KMS-11 (cell line): ENCODE data around the gene ZDHHC19.

Experiments used
- H2AFZ ChIP-seq: fragments of 200-600 bp; sonication (generic); 2 replicates; pipeline ENCODE4 v1.6.1; 2016; ENCODE audit warnings: antibody characterized with exemption, mixed run types, low read depth
- H3K27ac ChIP-seq: fragments of 200-600 bp; sonication (generic); 2 replicates; pipeline ENCODE4 v1.6.1; 2016; ENCODE audit warnings: mild to moderate bottlenecking, mixed run types
- H3K27me3 ChIP-seq: fragments of 200-600 bp; sonication (generic); 2 replicates; pipeline ENCODE4 v1.6.1; 2017; ENCODE audit warnings: mild to moderate bottlenecking, low read depth, mixed run types, moderate library complexity; ENCODE audit not compliant: insufficient read depth
- H3K36me3 ChIP-seq: fragments of 200-600 bp; sonication (generic); 2 replicates; pipeline ENCODE4 v1.6.1; 2017; ENCODE audit warnings: mild to moderate bottlenecking, mixed run types; ENCODE audit not compliant: insufficient read depth
- H3K4me1 ChIP-seq: fragments of 200-600 bp; sonication (generic); 2 replicates; pipeline ENCODE4 v1.6.1; 2016; ENCODE audit warnings: mild to moderate bottlenecking, low read depth, mixed run types; ENCODE audit not compliant: poor library complexity, severe bottlenecking
- H3K4me2 ChIP-seq: fragments of 200-600 bp; sonication (generic); 2 replicates; pipeline ENCODE4 v1.7.0; 2016; ENCODE audit warnings: mild to moderate bottlenecking, mixed run types
- H3K4me3 ChIP-seq: fragments of 200-600 bp; sonication (generic); IDR thresholded peaks from 2 replicates; pipeline ENCODE4 v1.6.1; 2017; ENCODE audit warnings: low read depth, low read length, mixed read lengths; ENCODE audit not compliant: insufficient read depth
- H3K79me2 ChIP-seq: fragments of 200-600 bp; sonication (generic); 2 replicates; pipeline ENCODE4 v1.6.1; 2016; ENCODE audit warnings: low read depth, mixed run types; ENCODE audit not compliant: insufficient read depth
- H3K9ac ChIP-seq: fragments of 200-600 bp; sonication (generic); 2 replicates; pipeline ENCODE4 v1.6.1; 2016; ENCODE audit warnings: mild to moderate bottlenecking, mixed run types
- H4K20me1 ChIP-seq: fragments of 200-600 bp; sonication (generic); 2 replicates; pipeline ENCODE4 v1.6.1; 2016; ENCODE audit warnings: mild to moderate bottlenecking, mixed run types; ENCODE audit not compliant: insufficient read depth
- TF ChIP-seq, protein P1 (sequence below): fragments of 200-600 bp; sonication (generic); conservative IDR thresholded peaks from 2 replicates; pipeline ENCODE4 v1.6.1; 2017; ENCODE audit warnings: low read depth, mild to moderate bottlenecking, antibody characterized with exemption, low read length, moderate library complexity, mixed read lengths

ZDHHC19 gene

DNA sequence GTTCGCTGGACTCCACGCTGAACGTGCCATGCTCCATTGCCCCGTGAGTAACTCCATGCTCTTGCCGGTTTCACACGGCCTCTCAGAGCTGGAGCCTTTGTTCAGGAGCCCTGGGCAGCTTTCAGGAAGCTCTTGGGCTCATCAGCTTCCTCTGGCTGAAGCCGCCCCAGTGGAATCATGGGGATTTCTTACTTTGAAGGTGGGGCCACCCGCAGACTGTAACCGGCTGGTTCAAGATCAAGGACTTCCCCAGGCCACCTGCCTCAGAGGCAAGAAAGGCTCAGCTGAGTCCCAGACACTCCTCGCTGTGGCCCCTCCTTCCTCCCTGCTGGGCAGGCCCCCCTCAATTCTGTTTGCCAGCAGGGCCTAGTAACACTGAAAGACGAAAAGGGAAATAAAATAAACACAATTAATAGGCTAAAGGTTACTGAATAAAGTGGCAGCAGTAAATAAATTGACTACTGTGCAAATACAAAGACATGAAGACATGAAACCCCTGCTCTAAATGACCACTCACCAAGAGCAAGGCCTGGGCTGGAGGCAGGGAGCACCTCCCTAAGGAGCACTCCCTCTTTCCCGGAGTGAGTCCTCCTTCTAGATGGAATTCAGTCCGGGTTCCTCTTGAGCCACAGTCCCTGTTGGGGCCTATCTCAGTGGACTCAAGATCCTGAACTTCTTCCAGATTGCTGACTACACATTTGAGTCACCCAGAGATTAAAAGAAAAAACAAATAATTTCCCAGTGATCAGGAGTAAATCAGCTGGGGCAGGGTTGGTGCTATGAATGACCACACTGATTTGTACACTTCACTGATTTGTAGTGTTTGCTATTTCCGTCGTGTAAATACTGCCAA, 51.0 kb downstream of the ZDHHC19 start:
- TF ChIP-seq, protein P1, sequence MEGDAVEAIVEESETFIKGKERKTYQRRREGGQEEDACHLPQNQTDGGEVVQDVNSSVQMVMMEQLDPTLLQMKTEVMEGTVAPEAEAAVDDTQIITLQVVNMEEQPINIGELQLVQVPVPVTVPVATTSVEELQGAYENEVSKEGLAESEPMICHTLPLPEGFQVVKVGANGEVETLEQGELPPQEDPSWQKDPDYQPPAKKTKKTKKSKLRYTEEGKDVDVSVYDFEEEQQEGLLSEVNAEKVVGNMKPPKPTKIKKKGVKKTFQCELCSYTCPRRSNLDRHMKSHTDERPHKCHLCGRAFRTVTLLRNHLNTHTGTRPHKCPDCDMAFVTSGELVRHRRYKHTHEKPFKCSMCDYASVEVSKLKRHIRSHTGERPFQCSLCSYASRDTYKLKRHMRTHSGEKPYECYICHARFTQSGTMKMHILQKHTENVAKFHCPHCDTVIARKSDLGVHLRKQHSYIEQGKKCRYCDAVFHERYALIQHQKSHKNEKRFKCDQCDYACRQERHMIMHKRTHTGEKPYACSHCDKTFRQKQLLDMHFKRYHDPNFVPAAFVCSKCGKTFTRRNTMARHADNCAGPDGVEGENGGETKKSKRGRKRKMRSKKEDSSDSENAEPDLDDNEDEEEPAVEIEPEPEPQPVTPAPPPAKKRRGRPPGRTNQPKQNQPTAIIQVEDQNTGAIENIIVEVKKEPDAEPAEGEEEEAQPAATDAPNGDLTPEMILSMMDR: no peak
- Histone ChIP-seq H3K4me2 (no peak overlapping the region), H3K4me3 (no peak overlapping the region), H3K27me3 (no peaks in the 10 kb centered on the region), H2AFZ (no peak overlapping the region), H3K27ac (no peak overlapping the region), H3K4me1 (no peaks in the 10 kb centered on the region), H3K36me3 (no peaks in the 10 kb centered on the region), H3K79me2 (no peaks in the 10 kb centered on the region), H4K20me1 (no peaks in the 10 kb centered on the region), H3K9ac (no peak overlapping the region)

DNA sequence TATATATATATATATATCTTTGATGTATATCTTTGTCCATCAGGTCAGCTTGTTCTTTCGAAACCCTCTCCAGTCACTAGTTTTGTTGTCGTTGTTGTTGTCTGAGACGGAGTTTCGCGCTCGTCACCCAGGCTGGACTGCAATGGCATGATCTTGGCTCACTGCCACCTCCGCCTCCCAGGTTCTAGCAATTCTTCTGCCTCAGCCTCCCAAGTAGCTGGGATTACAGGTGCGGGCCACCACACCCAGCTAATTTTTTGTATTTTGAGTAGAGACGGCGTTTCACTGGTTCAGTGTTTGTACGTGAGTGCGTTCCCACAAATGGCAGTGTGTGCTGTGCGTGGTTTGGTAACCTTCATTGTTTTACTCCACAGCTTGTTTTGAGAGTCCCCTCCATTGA, 51.7 kb downstream of the ZDHHC19 start:
- H3K9ac ChIP-seq: no peak overlapping the region
- no peak overlapping the region for H3K27ac ChIP-seq
- H3K4me2 ChIP-seq: no peak overlapping the region
- H3K4me1 ChIP-seq: no peaks in the 10 kb centered on the region
- no peak overlapping the region for H3K4me3 ChIP-seq
- no peaks in the 10 kb centered on the region for H3K36me3 ChIP-seq
- TF ChIP-seq, protein P1: no peak
- no peaks in the 10 kb centered on the region for H3K27me3 ChIP-seq
- no peaks in the 10 kb centered on the region for H3K79me2 ChIP-seq
- no peak overlapping the region for H2AFZ ChIP-seq
- no peaks in the 10 kb centered on the region for H4K20me1 ChIP-seq

DNA sequence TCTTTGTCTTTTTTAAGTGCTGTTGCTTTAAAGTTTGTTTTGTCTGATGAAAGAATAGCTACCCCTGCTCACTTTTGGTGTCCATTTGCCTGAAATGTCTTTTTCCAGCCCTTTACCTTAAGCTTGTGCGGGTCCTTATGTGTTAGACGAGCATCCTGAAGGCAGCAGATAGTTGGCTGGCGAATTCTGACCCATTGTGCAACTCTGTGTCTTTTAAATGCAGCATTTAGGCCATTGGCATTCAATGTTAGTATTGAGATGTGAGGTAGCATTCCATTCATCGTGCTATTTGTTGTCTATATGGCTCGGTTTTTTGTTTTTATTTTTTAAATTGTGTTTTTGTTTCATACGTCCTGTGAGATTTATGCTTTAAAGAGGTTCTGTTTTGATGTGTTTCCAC, 55.0 kb downstream of the ZDHHC19 start:
- no peaks in the 10 kb centered on the region for H3K36me3 ChIP-seq
- no peak overlapping the region for H2AFZ ChIP-seq
- TF ChIP-seq, protein P1: no peak
- no peaks in the 10 kb centered on the region for H3K27me3 ChIP-seq
- no peaks in the 10 kb centered on the region for H3K79me2 ChIP-seq
- H3K4me3 ChIP-seq: no peak overlapping the region
- H4K20me1 ChIP-seq: no peaks in the 10 kb centered on the region
- no peak overlapping the region for H3K27ac ChIP-seq
- no peaks in the 10 kb centered on the region for H3K4me1 ChIP-seq
- no peak overlapping the region for H3K4me2 ChIP-seq
- no peak overlapping the region for H3K9ac ChIP-seq

DNA sequence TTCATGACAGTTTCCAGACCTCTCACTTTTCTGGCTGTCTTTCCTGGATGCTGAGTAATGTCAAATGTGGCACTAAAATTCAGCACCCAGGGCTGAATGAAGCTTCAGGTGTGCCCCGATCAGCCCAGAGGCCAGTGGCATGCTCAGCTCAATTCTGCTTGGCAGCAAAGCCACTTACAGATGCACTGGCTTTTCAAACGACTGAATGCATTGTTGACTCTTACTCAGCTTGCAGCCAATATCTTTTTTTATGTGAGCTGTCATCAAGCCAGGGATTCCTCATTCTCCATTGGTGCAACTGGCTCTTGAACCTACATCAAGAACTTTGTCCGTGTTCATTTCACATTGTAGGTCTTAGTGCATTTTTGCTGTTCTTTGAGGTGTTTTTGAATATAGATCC, 60.7 kb downstream of the ZDHHC19 start:
- no peak overlapping the region for H3K9ac ChIP-seq
- no peaks in the 10 kb centered on the region for H3K27me3 ChIP-seq
- H3K4me1 ChIP-seq: no peaks in the 10 kb centered on the region
- H3K79me2 ChIP-seq: no peaks in the 10 kb centered on the region
- no peaks in the 10 kb centered on the region for H3K36me3 ChIP-seq
- H3K4me3 ChIP-seq: no peak overlapping the region
- no peak overlapping the region for H3K27ac ChIP-seq
- H4K20me1 ChIP-seq: no peaks in the 10 kb centered on the region
- H2AFZ ChIP-seq: no peak overlapping the region
- TF ChIP-seq, protein P1: no peak
- H3K4me2 ChIP-seq: no peak overlapping the region
